ENCODE results near the gene AP1AR.

DNA sequence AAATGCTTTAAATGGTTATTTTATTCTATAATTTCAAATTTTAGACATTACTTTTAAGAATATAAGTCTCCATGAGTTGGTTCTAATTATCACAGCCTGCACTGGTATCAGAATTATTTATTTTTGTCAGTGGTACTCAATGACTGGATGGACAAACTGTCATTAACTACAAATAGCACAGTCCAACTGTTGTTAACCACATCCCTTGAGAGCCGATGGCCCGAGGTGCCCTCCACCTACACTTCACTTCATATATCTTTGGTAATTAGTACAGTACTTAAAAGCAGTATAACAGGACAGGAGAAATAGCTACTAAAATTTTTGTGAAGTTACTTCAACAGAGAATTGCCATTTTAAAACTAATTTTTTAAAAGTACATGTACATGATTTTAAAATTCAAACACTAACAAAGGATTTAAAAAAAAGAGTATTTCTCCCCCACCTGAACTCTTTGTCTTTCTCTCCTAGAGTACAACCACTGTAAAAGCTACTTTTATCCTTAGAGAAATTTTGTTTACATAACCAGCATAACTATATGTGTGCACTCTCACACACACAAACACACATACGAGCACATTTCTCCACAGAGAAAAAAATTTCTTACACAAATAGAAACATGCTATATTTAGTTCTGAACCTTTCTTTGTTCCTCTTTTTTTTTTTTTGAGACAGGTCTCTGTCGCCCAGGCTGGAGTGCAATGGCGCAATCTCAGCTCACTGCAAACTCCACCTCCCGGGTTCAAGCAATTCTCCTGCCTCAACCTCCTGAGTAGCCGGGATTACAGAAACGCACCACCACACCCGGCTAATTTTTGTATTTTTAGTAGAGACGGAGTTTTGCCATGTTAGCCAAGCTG is 47.7 kb downstream of the AP1AR start:
- TF ChIP-seq CTCF (IDR thresholded peaks at IDR 0.05) (no peak), TEAD1 (CRISPR knock-in tag; IDR thresholded peaks at IDR 0.05) (no peak)

All from WTC11 (cell line).